GM21447 (cell line): ENCODE data around the gene SUGCT.
A peak's percentile ranks its signal among the peaks of the same experiment; 100 is the strongest.
"Not testable (repeated sequence)": the region's sequence is repeated elsewhere in the genome, so short reads cannot be mapped to it uniquely, and the experiment has no call there.

Experiments
- ATAC-seq: cut with Tn5 transposase; IDR thresholded peaks from one replicate; pipeline ENCODE4 v1.9.1; 2021; ENCODE audit not compliant: unreplicated experiment

SUGCT gene

GRCh38 chr7:40199076-40199802 lies 64.4 kb downstream of the SUGCT start:
- ATAC-seq, result no peak

DNA sequence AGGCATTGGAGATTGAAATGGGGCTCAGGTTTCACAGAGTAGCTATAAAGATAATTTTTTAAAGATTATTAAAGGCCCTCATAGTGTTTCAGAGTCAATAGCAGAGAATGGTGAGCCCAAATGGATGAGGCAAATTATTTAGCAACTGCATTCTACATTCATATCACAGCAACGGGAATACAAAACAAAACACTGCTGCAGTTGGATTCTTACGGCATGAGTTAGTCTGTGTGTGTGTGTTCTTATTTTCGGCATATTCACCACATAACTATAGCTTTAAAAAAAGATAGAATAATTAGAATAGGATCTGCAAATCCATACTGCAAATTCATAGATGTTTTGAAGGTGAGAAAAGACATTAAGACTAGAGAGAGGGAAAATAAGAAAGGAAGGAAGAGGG lies 66.0 kb downstream of the SUGCT start:
- ATAC-seq, result no peak

- ATAC-seq, result no peak
Measured at GRCh38 chr7:40202851-40203250, 68.0 kb downstream of the SUGCT start.

GRCh38 chr7:40204581-40204980 lies 69.8 kb downstream of the SUGCT start:
- no peak for ATAC-seq

DNA sequence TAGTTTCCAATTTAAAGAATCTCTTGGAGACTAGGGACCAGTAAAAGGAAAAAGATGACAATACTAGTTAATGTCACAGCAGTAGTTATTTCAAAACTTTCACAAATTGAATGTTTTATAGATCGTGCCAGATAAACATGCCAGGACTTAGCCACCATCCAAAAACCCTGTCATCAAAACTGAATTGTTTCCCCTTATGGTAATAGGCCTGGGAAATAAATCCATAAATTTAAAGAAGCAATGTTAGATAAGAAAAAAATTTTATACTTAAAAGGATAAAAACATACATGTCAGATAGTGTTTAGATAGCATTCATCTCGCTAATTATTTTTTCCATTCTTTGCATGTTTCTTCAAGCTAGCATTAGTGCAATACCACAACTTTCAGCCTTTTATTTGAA lies 71.2 kb downstream of the SUGCT start:
- no peak for ATAC-seq

GRCh38 chr7:40211276-40212003 lies 76.6 kb downstream of the SUGCT start:
- ATAC-seq, result no peak

DNA sequence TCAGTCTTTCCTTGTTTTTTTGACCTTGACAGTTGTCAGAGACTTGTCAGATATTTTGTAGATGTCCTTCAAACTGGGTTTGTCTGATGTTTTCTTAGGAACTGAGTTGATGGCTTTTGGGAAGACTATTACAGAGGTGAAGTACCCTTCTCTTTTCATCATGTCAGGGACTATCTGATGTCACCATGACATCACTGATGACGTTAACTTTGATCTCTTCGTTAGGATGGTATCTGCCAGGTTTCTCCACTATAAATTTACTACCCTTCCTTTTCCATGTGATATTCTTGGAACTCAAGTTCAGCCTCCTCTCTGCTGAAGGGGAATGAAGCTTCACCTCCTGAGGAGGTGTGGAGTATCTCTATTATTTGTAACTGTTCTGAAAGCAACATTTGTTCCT lies 78.5 kb downstream of the SUGCT start:
- ATAC-seq, result no peak

DNA sequence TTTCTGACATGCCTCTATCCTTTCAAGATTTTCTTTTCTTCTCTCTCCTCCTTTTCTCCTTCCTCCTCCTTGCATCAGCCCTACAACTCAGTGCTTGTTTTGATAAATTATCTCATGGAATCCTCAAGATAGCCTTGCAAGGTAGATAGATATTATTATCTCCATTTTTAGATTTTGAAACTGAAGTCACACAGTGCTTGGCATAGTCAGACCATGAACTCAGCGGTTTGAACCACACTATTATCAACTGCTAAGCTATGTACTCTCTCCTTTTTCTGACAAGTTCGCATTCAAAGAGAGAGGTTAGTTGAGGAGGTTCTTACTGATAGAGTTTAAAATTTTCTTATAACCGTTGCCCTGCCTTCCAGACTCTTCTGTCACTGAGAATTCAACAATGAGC lies 79.1 kb downstream of the SUGCT start:
- no peak for ATAC-seq

GRCh38 chr7:40218612-40219011 lies 83.8 kb downstream of the SUGCT start:
- ATAC-seq, result not testable (repeated sequence)

GRCh38 chr7:40219917-40220316 lies 85.1 kb downstream of the SUGCT start:
- no peak for ATAC-seq

DNA sequence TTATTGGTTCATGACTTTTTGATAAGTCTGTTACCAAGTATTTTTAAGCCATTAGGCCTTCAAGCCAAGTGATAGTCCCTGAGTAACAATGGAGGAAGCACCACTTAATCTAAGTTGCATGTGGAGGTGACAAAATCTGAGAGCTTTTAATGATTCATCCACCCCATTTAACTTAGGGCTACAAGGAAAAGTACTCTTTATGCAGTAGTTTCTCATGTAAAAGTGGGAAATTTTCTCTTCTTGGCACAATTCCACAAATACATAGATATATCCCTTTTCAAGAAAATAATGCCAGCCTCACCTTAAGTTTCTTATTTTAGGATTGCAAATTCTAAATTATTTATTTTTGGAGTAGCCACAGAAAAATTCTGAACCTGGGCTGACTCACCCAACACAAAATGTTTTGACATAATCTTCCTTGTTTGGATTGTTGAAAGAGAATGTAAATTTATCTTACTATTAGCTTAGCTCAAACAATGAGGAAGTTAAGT lies 85.7 kb downstream of the SUGCT start:
- no peak for ATAC-seq

DNA sequence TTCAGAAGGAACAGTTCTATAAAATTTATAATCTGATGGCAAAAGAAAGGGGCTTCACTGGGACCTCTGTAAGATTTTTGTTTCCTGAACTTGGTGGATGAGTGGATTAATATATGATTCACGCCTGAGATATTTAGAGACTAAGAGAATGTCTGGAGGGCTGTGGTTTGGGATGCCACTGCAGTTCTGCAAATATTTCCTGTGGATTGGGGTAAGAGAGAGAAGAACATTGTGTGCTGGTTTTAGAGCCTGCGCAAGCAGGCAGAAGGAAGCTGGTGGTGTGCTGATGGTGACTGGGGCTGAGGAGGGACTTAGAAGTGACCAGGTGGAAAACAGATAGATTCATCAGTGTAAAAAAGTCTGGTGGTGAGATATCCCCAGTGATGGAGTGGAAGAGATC lies 87.0 kb downstream of the SUGCT start:
- no peak for ATAC-seq

DNA sequence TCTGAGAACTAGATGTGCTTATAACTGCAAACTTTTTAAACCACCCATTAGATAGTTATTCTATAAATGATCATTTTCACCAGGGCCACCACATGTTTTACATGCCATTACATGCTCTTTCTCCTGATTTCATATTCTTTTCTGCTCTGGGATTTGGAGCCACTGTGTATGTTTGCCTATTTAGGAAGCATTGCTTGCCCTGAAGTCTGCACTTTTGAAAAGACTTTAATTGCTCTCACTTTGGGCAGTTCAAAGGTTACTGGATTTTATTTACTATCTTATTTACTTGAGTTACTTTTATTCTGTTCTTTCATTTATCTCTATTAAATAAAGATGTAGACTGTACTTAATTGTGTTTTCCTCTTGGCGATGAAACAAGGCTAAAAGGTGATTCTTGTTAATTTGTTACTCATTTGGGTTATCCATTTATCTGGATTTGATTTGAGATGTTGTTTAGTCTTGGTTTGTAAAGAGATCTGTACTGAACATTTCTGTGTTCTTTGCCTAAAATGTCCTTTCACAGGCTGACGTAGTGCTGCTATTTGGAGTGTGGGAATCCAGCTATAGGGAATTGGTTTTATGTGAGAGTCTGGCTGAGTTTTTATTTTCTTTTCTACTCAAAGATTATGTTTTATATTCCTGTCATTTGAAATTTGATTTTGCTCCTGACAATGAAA lies 88.8 kb downstream of the SUGCT start:
- ATAC-seq, result no peak

DNA sequence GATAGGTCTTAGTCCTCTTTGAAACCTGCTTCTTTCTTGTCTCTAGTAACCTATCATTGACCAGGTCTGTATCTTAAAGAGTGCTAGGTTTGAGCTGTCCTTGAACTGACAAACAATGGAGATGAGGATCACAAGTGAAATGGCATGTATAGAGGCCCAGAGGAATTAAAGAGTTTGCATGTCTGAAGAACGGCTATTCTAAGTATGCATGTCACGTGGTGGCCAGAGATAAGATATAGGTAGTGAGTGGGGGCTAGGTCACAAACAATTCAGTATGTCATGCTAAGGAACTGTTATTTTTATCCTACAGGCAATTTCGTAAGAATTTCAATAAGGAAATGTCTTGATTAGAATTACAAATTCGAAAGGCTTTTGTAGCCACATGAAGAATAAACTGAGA lies 95.3 kb downstream of the SUGCT start:
- no peak for ATAC-seq

DNA sequence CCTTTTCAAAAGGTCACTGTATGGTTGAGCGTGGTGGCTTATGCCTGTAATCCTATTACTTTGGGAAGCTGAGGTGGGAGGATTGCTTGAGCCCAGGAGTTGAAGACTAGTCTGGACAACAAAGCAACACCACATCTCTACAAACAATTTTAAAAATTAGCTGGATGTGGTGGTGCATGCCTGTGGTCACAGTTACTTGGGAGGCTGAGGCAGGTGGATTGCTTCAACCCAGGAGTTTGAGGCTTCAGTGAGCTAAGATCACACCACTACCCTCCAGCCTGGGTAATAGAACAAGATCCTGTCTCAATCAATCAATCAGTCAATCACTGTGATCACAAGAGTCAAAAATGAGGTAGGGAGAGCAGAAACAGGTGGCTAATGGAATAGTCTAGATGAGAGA lies 97.0 kb downstream of the SUGCT start:
- no peak for ATAC-seq

GRCh38 chr7:40232242-40232893 lies 97.6 kb downstream of the SUGCT start:
- peak; percentile 65 for ATAC-seq

DNA sequence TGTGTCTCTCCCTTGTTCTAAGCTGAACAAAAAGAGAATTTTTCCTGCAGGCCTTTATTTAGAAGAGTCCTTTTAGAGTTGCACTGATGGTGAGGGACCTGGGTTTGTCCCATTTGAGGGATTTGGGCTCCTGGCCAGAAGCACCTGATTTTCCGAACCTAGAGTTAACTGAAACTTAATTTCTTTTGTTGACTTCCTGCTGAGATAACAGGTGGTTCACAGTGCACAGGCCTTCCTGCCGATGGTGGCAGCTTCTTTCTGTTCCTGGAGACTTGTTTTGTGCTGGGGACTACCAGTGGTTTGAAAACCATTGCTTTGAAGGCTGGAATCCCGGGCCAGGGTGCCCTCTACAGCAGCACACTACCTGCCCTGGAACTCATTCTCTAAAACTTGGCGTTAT lies 99.2 kb downstream of the SUGCT start:
- peak; percentile 57 for ATAC-seq

- no peak for ATAC-seq
Measured at GRCh38 chr7:40234666-40235065, 99.9 kb downstream of the SUGCT start.

DNA sequence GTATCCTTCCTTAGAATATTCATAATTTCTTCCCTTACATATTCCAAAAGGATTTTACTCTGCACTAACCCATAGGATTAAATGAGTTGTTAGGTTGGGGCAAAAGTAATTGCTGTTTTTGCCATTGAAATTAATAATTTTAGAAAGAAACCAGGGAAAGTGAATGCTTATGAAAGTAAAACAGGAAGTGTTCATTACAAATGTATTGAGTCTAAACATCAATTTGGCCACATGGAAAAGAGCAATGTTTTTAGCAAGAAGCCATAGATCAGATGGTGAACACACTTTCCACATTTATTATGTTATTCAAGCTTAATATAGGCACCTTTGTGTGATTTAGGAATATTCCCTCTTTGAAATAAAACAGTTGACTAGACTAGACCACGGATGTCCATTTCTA lies 102.9 kb downstream of the SUGCT start:
- ATAC-seq, result no peak

DNA sequence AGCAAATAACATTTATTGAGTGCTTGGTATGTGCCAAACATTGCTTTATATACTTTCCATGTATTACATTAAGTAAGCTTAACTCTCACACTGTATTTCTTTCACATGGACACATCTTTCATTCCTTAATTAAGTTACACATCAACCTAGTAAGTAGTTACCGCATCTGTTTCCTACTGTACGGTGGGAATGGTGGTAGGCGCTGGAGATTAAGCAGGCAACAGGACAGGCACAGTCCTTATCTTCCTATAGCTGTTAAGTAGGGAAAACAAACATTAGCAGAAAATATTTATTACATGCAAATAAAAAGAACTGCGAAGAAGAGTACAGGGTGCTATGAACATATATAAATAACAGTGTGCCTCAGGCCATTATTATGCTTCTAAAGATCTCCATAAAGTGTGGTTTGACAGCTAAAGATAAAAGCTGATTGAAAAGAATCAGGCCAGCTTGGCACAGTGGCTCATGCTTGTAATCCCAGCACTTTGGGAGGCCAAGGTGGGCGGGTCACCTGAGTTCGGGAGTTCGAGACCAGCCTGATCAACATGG lies 105.0 kb downstream of the SUGCT start:
- ATAC-seq, result no peak

DNA sequence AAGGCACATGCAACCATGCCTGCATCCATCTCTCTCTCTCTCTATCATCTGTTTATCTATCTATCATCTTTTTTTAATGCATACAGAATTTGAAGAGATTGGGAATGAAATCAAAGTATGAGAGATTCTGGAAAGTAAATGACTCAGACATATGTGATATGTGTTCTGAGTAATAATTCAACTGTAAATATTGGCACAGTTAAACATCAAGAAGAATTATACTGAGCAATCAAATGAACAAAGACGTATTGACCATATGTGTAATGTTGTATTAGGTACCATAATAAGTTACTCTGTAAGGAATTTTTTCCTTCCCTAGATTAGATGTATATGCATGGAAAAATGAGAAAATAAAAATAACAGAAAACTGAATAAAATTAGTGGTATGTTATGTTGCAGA lies 108.3 kb downstream of the SUGCT start:
- ATAC-seq, result no peak
